Lower lobe of right lung (tissue), 2 donors: ENCODE measurements around the gene KIF22. TPM values are rescaled to one million over a fixed set of nuclear protein-coding genes. Genes with fewer than 3 reads are reported as not detected.

Source experiments
- ATAC-seq, 2 donors: fragments of 200-7000 bp; cut with Tn5 transposase; one replicate each; pipeline ENCODE4 v1.9.1; 2020 to 2022; ENCODE audit warnings: mild to moderate bottlenecking in 2 of 2, moderate library complexity in 2 of 2
- DNase-seq: peaks from one replicate; pipeline ENCODE4 v3.0.0-alpha.2; 2020
- H3K27ac ChIP-seq: fragments of 200-600 bp; one replicate; pipeline ENCODE4 v1.8.0; 2022
- H3K27me3 ChIP-seq: fragments of 200-600 bp; one replicate; pipeline ENCODE4 v1.8.0; 2022; ENCODE audit warnings: low read depth
- H3K36me3 ChIP-seq: fragments of 200-600 bp; one replicate; pipeline ENCODE4 v1.8.0; 2022; ENCODE audit warnings: mild to moderate bottlenecking
- H3K4me1 ChIP-seq: fragments of 200-600 bp; one replicate; pipeline ENCODE4 v1.8.0; 2022
- H3K4me3 ChIP-seq: fragments of 200-600 bp; one replicate; pipeline ENCODE4 v1.8.0; 2022; ENCODE audit warnings: mild to moderate bottlenecking
- H3K9me3 ChIP-seq: fragments of 200-600 bp; one replicate; pipeline ENCODE4 v1.8.0; 2022
- intact Hi-C: fragments of 100-400 bp; cut with DNase I; formaldehyde crosslinking; loops from one replicate; pipeline ENCODE4 v1.11.0; 2022
- total RNA-seq: library from RNA; stranded (reverse); fragmentation: NEBNext Ultra II Directional; extraction: Animal tissue kit (Norgen Biotek cat#: 25700); gene quantifications from one replicate; pipeline ENCODE4 v1.2.1, GENCODE V29; 2021
- TF ChIP-seq, protein P1 (sequence below): fragments of 200-600 bp; IDR thresholded peaks from one replicate; pipeline ENCODE4 v1.8.0; 2022; ENCODE audit warnings: antibody characterized with exemption, mild to moderate bottlenecking
- donor health status: DM: no; HTN: yes; CAD: no; lungs with severe emphysema.

The KIF22 gene
- total RNA-seq, 1 donor from 2014 or later: 21.8 TPM

DNA sequence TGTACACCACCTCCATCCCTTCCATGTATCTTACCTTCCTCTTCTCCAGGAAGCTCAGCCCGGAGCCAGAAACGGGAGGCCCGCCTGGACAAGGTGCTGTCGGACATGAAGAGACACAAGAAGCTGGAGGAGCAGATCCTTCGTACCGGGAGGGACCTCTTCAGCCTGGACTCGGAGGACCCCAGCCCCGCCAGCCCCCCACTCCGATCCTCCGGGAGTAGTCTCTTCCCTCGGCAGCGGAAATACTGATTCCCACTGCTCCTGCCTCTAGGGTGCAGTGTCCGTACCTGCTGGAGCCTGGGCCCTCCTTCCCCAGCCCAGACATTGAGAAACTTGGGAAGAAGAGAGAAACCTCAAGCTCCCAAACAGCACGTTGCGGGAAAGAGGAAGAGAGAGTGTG is 29.0 kb downstream of the KIF22 start:
- intact Hi-C loops: no loop called here
- no peak for ATAC-seq
- Histone ChIP-seq H3K4me3 (peak overlapping the region; percentile 79), H3K4me1 (peaks cover 81% of the 10 kb centered on the region), H3K9me3 (no peaks in the 10 kb centered on the region), H3K36me3 (peaks cover 24% of the 10 kb centered on the region), H3K27me3 (no peaks in the 10 kb centered on the region), H3K27ac (peak overlapping the region; percentile 89)
- DNase-seq: no peak
- TF ChIP-seq, protein P1, sequence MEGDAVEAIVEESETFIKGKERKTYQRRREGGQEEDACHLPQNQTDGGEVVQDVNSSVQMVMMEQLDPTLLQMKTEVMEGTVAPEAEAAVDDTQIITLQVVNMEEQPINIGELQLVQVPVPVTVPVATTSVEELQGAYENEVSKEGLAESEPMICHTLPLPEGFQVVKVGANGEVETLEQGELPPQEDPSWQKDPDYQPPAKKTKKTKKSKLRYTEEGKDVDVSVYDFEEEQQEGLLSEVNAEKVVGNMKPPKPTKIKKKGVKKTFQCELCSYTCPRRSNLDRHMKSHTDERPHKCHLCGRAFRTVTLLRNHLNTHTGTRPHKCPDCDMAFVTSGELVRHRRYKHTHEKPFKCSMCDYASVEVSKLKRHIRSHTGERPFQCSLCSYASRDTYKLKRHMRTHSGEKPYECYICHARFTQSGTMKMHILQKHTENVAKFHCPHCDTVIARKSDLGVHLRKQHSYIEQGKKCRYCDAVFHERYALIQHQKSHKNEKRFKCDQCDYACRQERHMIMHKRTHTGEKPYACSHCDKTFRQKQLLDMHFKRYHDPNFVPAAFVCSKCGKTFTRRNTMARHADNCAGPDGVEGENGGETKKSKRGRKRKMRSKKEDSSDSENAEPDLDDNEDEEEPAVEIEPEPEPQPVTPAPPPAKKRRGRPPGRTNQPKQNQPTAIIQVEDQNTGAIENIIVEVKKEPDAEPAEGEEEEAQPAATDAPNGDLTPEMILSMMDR: no peak

DNA sequence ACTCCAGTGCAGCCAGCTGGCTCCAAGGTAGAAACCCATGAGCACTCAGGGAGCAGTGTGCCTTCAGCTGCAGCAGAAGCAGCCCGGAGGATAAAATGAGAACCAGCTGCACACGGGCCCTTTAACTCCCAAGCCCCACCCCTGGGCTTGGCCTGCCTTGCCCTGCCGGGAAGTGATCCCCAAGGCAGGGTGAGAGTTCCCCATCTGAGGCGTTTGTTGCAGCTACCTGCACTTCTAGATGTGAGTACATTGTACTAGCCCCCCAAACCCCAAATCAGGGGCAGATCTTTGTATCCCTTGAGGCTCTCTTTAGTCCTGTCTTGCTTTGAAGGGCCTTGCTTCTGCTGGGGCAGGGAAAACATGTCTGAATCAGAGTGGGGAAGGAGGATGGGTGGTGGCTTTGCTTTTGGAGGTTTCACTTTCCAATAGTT is 29.7 kb downstream of the KIF22 start, which contains the start of gene MVP:
MVP (plus strand) TSS at position 192 of the 431 bp plus-strand sequence. CDS start 10,088 bp downstream, outside the sequence.
- Histone ChIP-seq H3K27ac (peak within 1 kb of the TSS; percentile 89), H3K36me3 (peaks cover 24% of the 10 kb centered on the region), H3K9me3 (no peaks in the 10 kb centered on the region), H3K27me3 (no peaks in the 10 kb centered on the region), H3K4me3 (peak within 1 kb of the TSS; percentile 79), H3K4me1 (peaks cover 81% of the 10 kb centered on the region)
- ATAC-seq: peak; percentile 59 to 62
- peak; percentile 84 for DNase-seq
- intact Hi-C loops: no loop called here
- TF ChIP-seq, protein P1: no peak

DNA sequence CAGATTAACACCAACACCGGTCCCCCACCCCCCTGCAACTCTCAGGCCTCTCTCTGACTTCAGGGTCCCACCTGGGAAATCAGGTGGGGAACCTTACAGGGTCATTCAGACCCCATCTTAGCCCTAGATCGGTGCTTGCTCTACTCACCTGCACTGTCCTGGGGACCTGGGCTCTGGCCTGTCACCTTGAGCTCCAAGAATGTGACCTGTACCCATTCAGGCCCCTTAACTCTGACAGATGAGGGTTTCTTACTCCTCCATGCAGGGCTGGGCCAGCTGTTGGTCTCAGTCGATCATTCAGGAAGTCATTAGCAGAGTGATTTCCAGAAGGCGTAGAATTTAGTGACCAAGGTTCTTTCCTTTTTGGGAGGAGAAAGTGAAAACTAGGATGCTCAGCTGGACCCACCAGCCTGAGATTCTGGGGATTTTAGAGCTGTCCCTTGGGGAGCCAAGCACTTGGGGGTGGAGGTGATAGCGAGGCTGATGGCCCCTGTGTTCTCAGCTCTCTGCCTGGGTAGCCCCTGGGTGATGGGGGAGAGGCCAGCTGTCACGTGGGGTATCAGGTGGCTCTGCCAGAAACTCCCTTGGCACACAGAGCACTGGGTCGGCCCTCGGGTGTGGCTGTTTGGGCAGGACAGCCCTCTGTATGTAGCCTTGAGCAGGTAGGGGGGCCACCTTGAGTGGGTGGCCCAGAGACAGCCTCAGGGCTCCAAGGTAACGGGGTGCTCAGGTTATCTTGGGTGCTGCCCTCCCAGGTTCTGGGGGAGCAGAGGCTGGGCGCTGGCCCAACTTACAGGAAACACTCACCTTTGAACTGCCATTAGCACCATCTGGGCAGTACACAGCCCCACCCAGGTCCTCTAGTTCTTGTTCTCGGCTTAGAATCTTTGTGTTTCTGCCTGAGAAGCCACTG is 30.4 kb downstream of the KIF22 start:
- peak overlapping the region; percentile 89 for H3K27ac ChIP-seq
- intact Hi-C loops: no loop called here

DNA sequence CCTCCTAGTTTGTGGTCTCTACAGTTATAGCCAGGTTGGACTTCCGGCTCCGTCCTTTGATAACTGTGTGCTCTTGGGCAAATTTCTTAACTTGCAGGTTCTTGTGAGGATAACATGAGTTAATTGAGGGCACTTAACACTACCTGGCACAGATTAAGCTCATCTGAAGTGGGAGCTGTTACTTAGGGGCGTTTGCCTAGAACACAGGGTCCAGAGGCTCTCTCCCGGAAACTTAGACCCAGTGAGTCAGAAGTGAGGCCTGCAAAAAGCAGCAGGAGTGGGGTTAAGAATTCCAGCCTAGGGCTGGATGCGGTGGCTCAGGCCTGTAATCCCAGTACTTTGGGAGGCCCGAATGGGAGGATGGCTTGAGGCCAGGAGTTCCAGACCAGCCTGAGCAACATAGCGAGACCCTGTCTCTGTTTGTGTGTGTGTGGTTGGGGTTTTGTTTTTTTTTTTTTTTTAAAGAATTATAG is 31.1 kb downstream of the KIF22 start:
- no peaks in the 10 kb centered on the region for H3K9me3 ChIP-seq
- intact Hi-C loops: no loop called here
- TF ChIP-seq, protein P1: no peak
- ATAC-seq (peak; percentile 69 to 70), DNase-seq (peak; percentile 62)
- H3K27me3 ChIP-seq: no peaks in the 10 kb centered on the region
- peak overlapping the region; percentile 79 for H3K4me3 ChIP-seq
- peaks cover 93% of the 10 kb centered on the region for H3K4me1 ChIP-seq
- peaks cover 28% of the 10 kb centered on the region for H3K36me3 ChIP-seq
- peak overlapping the region; percentile 89 for H3K27ac ChIP-seq

More for the DNA sequence above, 30.4 kb downstream of the KIF22 start:
- Histone ChIP-seq H3K4me1 (peaks cover 87% of the 10 kb centered on the region), H3K27me3 (no peaks in the 10 kb centered on the region), H3K9me3 (no peaks in the 10 kb centered on the region), H3K4me3 (peak overlapping the region; percentile 79), H3K36me3 (peaks cover 27% of the 10 kb centered on the region)
- peak; percentile 87 for DNase-seq
- TF ChIP-seq, protein P1: no peak
- peak; percentile 76 to 80 for ATAC-seq

DNA sequence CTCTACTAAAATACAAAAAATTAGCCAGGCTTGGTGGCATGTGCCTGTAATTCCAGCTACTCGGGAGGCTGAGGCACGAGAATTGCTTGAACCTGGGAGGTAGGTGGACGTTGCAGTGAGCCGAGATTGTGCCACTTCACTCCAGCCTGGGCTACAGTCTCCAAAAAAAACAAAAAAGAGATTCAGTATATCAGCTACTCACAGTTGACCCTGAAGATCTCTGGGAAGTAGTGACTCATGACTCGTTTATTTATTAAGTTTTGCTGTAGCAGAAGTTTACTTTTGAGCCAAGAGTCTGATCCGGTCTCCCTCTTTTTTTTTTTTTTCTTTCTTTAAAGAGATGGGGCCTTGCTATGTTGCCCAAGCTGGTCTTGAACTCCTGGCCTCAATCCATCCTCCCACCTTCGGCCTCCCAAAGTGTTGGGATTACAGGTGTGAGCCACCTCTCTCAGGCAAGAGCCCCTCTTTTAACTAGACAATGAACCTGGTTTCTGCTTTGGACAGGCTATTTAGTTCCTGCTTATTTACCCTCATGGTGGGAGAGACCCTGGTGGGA is 34.1 kb downstream of the KIF22 start:
- H3K27ac ChIP-seq: peak overlapping the region; percentile 89
- H3K4me1 ChIP-seq: peaks cover 92% of the 10 kb centered on the region
- peak overlapping the region; percentile 19 for H3K4me3 ChIP-seq
- intact Hi-C loops: no loop called here
- H3K9me3 ChIP-seq: no peaks in the 10 kb centered on the region
- ATAC-seq (peak in 1 of 2 donors; percentile 9), DNase-seq (no peak)
- peaks cover 8% of the 10 kb centered on the region for H3K36me3 ChIP-seq
- TF ChIP-seq, protein P1: no peak
- no peaks in the 10 kb centered on the region for H3K27me3 ChIP-seq
